H1 (cell line): Measurements from ENCODE around the gene FRMD6. TPM values are rescaled to one million over a fixed set of nuclear protein-coding genes. Genes with fewer than 3 reads are reported as not detected.

Experiments
- CTCF ChIA-PET: fragments of 300-600 bp; sonication (Branson Sonifier 250); formaldehyde crosslinking; loops from one replicate; lab custom pipeline; 2021; ENCODE audit not compliant: partially characterized antibody; lab: Charles Lee
- POLR2A ChIA-PET: fragments of 300-600 bp; sonication (Branson Sonifier 250); formaldehyde crosslinking; loops from one replicate; lab custom pipeline; 2021; ENCODE audit warnings: inconsistent platforms; ENCODE audit not compliant: partially characterized antibody; lab: Charles Lee
- DNase-seq, 2 experiments: peaks; one replicate each; pipeline versions ENCODE4 v3.0.0 to v3.0.0-alpha.2; 2010 to 2022; ENCODE audit warnings: low spot score in 2 of 2, low read depth in 1 of 2, mixed read lengths in 1 of 2
- FAIRE-seq: peaks from 2 replicates; lab custom pipeline; 2011; peaks lifted over from hg19 to GRCh38; lab: Jason Lieb, UNC
- H2AFZ ChIP-seq: 2 replicates; pipeline ENCODE4 v1.8.1; 2012; ENCODE audit warnings: low read length, inconsistent platforms
- H2AK5ac ChIP-seq: 2 replicates; pipeline ENCODE4 v1.6.1; 2013; ENCODE audit warnings: low read depth, low read length
- H2BK120ac ChIP-seq: replicated peaks from 2 replicates; pipeline ENCODE3; 2013; ENCODE audit warnings: low read depth, low read length, inconsistent platforms
- H2BK12ac ChIP-seq: 2 replicates; pipeline ENCODE4 v1.6.1; 2013; ENCODE audit warnings: low read depth, low read length
- H2BK15ac ChIP-seq: 2 replicates; pipeline ENCODE4 v1.6.1; 2013; ENCODE audit warnings: low read length
- H2BK20ac ChIP-seq: 2 replicates; pipeline ENCODE4 v1.6.1; 2013; ENCODE audit warnings: low read length
- H2BK5ac ChIP-seq: 2 replicates; pipeline ENCODE4 v1.6.1; 2013; ENCODE audit warnings: low read depth, low read length
- H3K14ac ChIP-seq: 2 replicates; pipeline ENCODE4 v1.6.1; 2013; ENCODE audit warnings: inconsistent platforms; ENCODE audit not compliant: insufficient read length
- H3K18ac ChIP-seq: 2 replicates; pipeline ENCODE4 v1.6.1; 2013; ENCODE audit warnings: low read length; ENCODE audit errors: extremely low read depth
- H3K23ac ChIP-seq: 2 replicates; pipeline ENCODE4 v1.6.1; 2013; ENCODE audit warnings: inconsistent platforms; ENCODE audit not compliant: insufficient read length
- H3K23me2 ChIP-seq: 2 replicates; pipeline ENCODE4 v1.6.1; 2013; ENCODE audit warnings: low read depth, low read length
- H3K27ac ChIP-seq: 2 replicates; pipeline ENCODE4 v1.6.1; 2011; ENCODE audit warnings: low read depth, low read length, inconsistent platforms
- H3K27me3 ChIP-seq, 4 experiments: replicated peaks in 1 of 4; 1 replicate in 1 of 4; 2 replicates in 3 of 4; pipeline versions ENCODE4 v1.6.1 to v1.8.1; 2011 to 2013; ENCODE audit warnings: low read length in 3 of 4, mild to moderate bottlenecking in 3 of 4, inconsistent platforms in 2 of 4, mixed read lengths in 2 of 4, moderate library complexity in 1 of 4; ENCODE audit not compliant: control insufficient read depth in 3 of 4, insufficient read depth in 3 of 4; ENCODE audit errors: extremely low read depth in 1 of 4
- H3K36me3 ChIP-seq, 4 experiments: 2 replicates each; pipeline versions ENCODE4 v1.6.1 to v1.8.1; 2011 to 2013; ENCODE audit warnings: mild to moderate bottlenecking in 4 of 4, low read length in 3 of 4, moderate library complexity in 2 of 4, control low read depth in 1 of 4, inconsistent platforms in 1 of 4; ENCODE audit not compliant: insufficient read depth in 4 of 4, control insufficient read depth in 2 of 4
- H3K4ac ChIP-seq: replicated peaks from 2 replicates; pipeline ENCODE3; 2013; ENCODE audit warnings: low read length, low read depth, mixed read lengths, inconsistent platforms; ENCODE audit not compliant: insufficient read length
- H3K4me1 ChIP-seq, 4 experiments: replicated peaks in 1 of 4; 1 replicate in 1 of 4; 2 replicates in 3 of 4; pipeline versions ENCODE4 v1.6.1 to v1.8.1; 2011 to 2013; ENCODE audit warnings: low read length in 3 of 4, inconsistent platforms in 2 of 4, mixed read lengths in 1 of 4; ENCODE audit not compliant: insufficient read depth in 4 of 4, control insufficient read depth in 3 of 4
- H3K4me2 ChIP-seq, 2 experiments: 2 replicates each; pipeline versions ENCODE4 v1.6.1 to v1.8.1; 2011 to 2013; ENCODE audit warnings: low read depth in 2 of 2, low read length in 2 of 2, control low read depth in 1 of 2, inconsistent platforms in 1 of 2, mild to moderate bottlenecking in 1 of 2; ENCODE audit not compliant: insufficient read depth in 1 of 2
- H3K4me3 ChIP-seq, 4 experiments: fragments of 200-600, 300-600 bp in 1 of 4; sonication (generic), shearing (Covaris generic), sonication (Bioruptor Twin) in 1 of 4; 2 replicates each; pipeline versions ENCODE4 v1.5.1 to v1.8.1; 2011 to 2016; ENCODE audit warnings: low read length in 4 of 4, low read depth in 3 of 4, control low read depth in 2 of 4, inconsistent platforms in 2 of 4, mild to moderate bottlenecking in 2 of 4, mixed read lengths in 1 of 4, moderate library complexity in 1 of 4; ENCODE audit not compliant: insufficient read depth in 2 of 4; ENCODE audit errors: extremely low read depth in 1 of 4
- H3K56ac ChIP-seq: replicated peaks from 2 replicates; pipeline ENCODE3; 2013; ENCODE audit warnings: low read depth, mild to moderate bottlenecking, mixed read lengths, low read length, inconsistent platforms; ENCODE audit not compliant: insufficient read length
- H3K79me1 ChIP-seq: 2 replicates; pipeline ENCODE4 v1.6.1; 2013; ENCODE audit warnings: low read depth, low read length, control low read depth
- H3K79me2 ChIP-seq, 2 experiments: 2 replicates each; pipeline versions ENCODE4 v1.6.1 to v1.8.1; 2012 to 2013; ENCODE audit warnings: low read length in 2 of 2, mild to moderate bottlenecking in 2 of 2, inconsistent platforms in 1 of 2; ENCODE audit not compliant: insufficient read depth in 2 of 2, control insufficient read depth in 1 of 2
- H3K9ac ChIP-seq, 4 experiments: replicated peaks in 1 of 4; 1 replicate in 1 of 4; 2 replicates in 3 of 4; pipeline versions ENCODE4 v1.6.1 to v1.8.1; 2011 to 2013; ENCODE audit warnings: low read depth in 3 of 4, low read length in 3 of 4, control low read depth in 2 of 4, mild to moderate bottlenecking in 2 of 4, moderate library complexity in 2 of 4, inconsistent platforms in 1 of 4; ENCODE audit errors: extremely low read depth in 1 of 4
- H3K9me3 ChIP-seq, 2 experiments: 2 replicates each; pipeline versions ENCODE4 v1.6.1 to v1.8.1; 2012 to 2013; ENCODE audit warnings: mild to moderate bottlenecking in 2 of 2, moderate library complexity in 2 of 2, control low read depth in 1 of 2, inconsistent platforms in 1 of 2, low read depth in 1 of 2, low read length in 1 of 2, mixed read lengths in 1 of 2; ENCODE audit not compliant: insufficient read depth in 2 of 2
- H4K20me1 ChIP-seq, 2 experiments: replicated peaks in 1 of 2; 2 replicates each; pipeline versions ENCODE3 to v1.8.1; 2011 to 2013; ENCODE audit warnings: inconsistent platforms in 2 of 2, low read length in 2 of 2, mild to moderate bottlenecking in 1 of 2; ENCODE audit not compliant: insufficient read depth in 2 of 2, control insufficient read depth in 1 of 2
- H4K5ac ChIP-seq: 2 replicates; pipeline ENCODE4 v1.6.1; 2013; ENCODE audit warnings: low read length, low read depth, mixed read lengths, inconsistent platforms; ENCODE audit not compliant: insufficient read length
- H4K8ac ChIP-seq: 2 replicates; pipeline ENCODE4 v1.8.0; 2013; ENCODE audit warnings: mild to moderate bottlenecking, moderate library complexity, low read length, inconsistent platforms; ENCODE audit not compliant: insufficient read depth; ENCODE audit errors: extremely low read depth
- H4K91ac ChIP-seq: replicated peaks from 2 replicates; pipeline ENCODE3; 2013; ENCODE audit warnings: low read length, mixed read lengths, inconsistent platforms; ENCODE audit not compliant: insufficient read length
- BACH1 ChIP-seq: IDR thresholded peaks from 2 replicates; pipeline ENCODE4 v1.6.1; 2012; ENCODE audit warnings: low read length, improper control_type of control experiment
- POLR2AphosphoS5 ChIP-seq: IDR thresholded peaks from 2 replicates; pipeline ENCODE4 v1.6.1; 2011; ENCODE audit warnings: low read depth, low read length
- WGBS, 2 experiments: shearing (Covaris generic) in 1 of 2; methylation state at CpG; one replicate each; pipeline versions ENCODE4 v1.1.6 to v1.1.7; 2013 to 2015; ENCODE audit warnings: low lambda C conversion rate in 2 of 2, mixed read lengths in 2 of 2, inconsistent platforms in 1 of 2, low coverage in 1 of 2, missing lambda C conversion rate in 1 of 2; ENCODE audit not compliant: insufficient replicate concordance in 2 of 2, insufficient coverage in 1 of 2, insufficient read length in 1 of 2; ENCODE audit errors: extremely low coverage in 1 of 2, missing lambda C conversion rate in 1 of 2; 5-methylcytosine and 5-hydroxymethylcytosine counted together
- polyA plus RNA-seq, 7 experiments: library from polyadenylated mRNA; depleted of rRNA in 3 of 7; stranded (reverse) in 5 of 7; unstranded in 2 of 7; fragments of >200 nt in 5 of 7; fragments of 200-250 nt in 2 of 7; gene quantifications; 1 replicate in 5 of 7; 2 replicates in 1 of 7; 4 replicates in 1 of 7; pipeline versions ENCODE4 v1.2.1 to v1.2.3, GENCODE V29; 2011 to 2013; ENCODE audit warnings: missing spikeins in 2 of 7, mixed read lengths in 2 of 7
- total RNA-seq: library from RNA; stranded (reverse); fragmentation: NEBNext Ultra II Directional; extraction: Animal tissue kit (Norgen Biotek cat#: 25700); gene quantifications from 2 replicates; pipeline ENCODE4 v1.2.1, GENCODE V29; 2021

FRMD6 gene
- total and polyA plus RNA-seq, 2 of the 8 experiments (the other 6 are each of a cell fraction or from before 2014, with no cell fraction given), result 5.4 to 23.7 TPM

GRCh38 chr14:51612449-51612848, 39.3 kb upstream of the FRMD6 start:
- FAIRE-seq (no peak), DNase-seq (no peak)
- no peak overlapping the region for H2BK15ac ChIP-seq
- no peak overlapping the region for H3K18ac ChIP-seq
- peaks cover 0 to 4% (median 1%) of the 10 kb centered on the region in 4 experiments; a peak in 2 of 7 replicates for H3K4me1 ChIP-seq
- H3K79me2 ChIP-seq, result no peaks in the 10 kb centered on the region
- no peaks in the 10 kb centered on the region for H3K23me2 ChIP-seq
- no peak overlapping the region for H4K5ac ChIP-seq
- H3K14ac ChIP-seq, result no peak overlapping the region
- H3K27me3 ChIP-seq, result no peaks in the 10 kb centered on the region
- no peak overlapping the region for H2AK5ac ChIP-seq
- H2BK12ac ChIP-seq, result no peak overlapping the region
- H4K20me1 ChIP-seq, result no peaks in the 10 kb centered on the region
- WGBS, 2 experiments, result 94% methylated on average over 1 of the region's 1 CpG; no CpG with 5 or more reads in 1 of the 2 experiments
- H3K36me3 ChIP-seq, result no peaks in the 10 kb centered on the region
- no peak overlapping the region for H4K91ac ChIP-seq
- ChIA-PET POLR2A (no interaction called here), CTCF (no interaction called here)
- no peak overlapping the region for H3K9ac ChIP-seq
- no peak overlapping the region for H3K56ac ChIP-seq
- no peak overlapping the region for H2BK120ac ChIP-seq
- no peaks in the 10 kb centered on the region for H3K79me1 ChIP-seq
- no peak overlapping the region for H3K4ac ChIP-seq
- H4K8ac ChIP-seq, result no peak overlapping the region
- no peak overlapping the region for H3K4me2 ChIP-seq
- H2BK5ac ChIP-seq, result no peak overlapping the region
- no peak overlapping the region for H3K4me3 ChIP-seq
- TF ChIP-seq POLR2AphosphoS5, result no peak
- no peak for TF ChIP-seq BACH1
- H3K9me3 ChIP-seq, result no peaks in the 10 kb centered on the region
- H2BK20ac ChIP-seq, result no peak overlapping the region
- no peak overlapping the region for H3K23ac ChIP-seq
- no peak overlapping the region for H3K27ac ChIP-seq
- H2AFZ ChIP-seq, result no peak overlapping the region
